Activated naive CD4-positive, alpha-beta T cell treated with Interleukin-2 at 50 U/mL for 16 hours (primary cell): ENCODE measurements around the gene PIGW.

Source experiments
- DNase-seq: peaks from one replicate; pipeline ENCODE4 v3.0.0-alpha.2; 2020

PIGW gene

DNA sequence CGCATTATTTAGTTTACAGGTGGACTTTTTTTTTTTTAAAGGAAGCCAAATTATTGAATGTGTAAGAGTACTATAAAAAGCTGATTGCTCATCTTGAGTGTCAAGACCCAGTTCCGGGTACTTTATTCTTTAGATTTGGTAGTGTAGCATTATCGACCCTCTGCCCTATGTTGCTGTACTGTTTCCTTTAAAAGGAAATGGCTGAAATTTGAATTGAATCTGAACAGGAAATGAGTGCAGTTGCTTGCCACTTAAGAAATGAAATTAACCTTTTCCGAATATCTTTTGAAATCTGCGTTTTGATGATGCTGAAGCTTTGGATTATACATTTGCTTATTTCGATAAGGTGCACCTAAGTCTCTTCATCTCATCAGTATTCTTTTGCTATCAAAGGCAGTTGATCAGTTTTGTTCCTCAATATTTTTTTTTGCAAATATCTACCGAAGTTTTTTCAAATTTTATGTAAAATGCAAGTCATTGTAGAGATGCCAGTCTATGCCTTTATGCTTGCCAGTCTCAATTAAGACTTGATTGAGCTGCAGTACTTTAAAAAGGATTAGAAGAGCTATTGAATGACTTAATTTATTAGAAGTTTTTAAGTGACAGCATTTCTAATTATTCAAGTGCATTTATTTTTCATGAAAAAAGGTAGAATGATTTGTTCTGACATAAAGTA, 11.8 kb downstream of the PIGW start:
- DNase-seq, result no peak

- DNase-seq, result no peak
Measured at GRCh38 chr17:36547776-36548175, 13.0 kb downstream of the PIGW start.

DNA sequence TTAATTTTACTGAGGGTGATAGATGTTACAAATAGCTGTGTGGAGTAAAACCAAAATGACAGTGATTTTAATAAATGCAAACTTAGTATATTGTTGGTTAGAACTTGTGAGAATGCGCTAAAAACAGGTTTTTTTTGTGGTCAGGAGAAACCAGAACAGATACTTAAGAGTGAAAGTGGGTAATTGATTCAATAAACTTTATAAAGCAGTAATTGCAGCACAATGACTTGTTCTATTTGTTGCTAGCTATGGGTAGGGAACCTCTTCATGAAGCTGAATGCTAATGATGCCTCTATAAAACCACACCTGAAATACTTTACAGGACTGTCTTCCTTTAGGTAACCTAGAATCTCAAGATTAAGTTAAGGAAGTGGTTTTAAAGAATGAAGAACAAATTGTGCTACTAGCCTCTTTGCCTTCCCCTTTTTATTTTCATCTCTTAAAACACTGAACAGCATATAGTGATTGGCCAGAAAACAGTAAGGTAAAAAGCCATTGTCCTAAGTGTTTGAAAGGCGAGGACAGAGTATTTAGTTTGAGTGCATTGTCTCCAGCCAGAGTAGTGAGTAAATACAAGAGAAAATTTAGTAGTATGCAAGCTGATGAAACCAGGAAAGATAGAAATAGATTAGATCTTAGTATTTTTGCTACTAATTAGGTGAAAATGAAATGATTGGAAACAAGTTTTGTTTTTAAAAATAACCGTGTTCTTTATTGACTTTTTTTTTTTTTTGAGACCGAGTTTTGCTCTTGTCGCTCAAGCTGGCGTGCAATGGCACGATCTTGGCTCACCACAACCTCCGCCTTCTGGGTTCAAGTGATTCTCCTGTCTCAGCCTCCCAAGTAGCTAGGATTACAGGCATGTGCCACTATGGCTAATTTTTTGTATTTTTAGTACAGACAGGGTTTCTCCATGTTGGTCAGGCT, 16.0 kb downstream of the PIGW start:
- DNase-seq, result no peak

- no peak for DNase-seq
Measured at GRCh38 chr17:36553459-36553858, 18.7 kb downstream of the PIGW start.

DNA sequence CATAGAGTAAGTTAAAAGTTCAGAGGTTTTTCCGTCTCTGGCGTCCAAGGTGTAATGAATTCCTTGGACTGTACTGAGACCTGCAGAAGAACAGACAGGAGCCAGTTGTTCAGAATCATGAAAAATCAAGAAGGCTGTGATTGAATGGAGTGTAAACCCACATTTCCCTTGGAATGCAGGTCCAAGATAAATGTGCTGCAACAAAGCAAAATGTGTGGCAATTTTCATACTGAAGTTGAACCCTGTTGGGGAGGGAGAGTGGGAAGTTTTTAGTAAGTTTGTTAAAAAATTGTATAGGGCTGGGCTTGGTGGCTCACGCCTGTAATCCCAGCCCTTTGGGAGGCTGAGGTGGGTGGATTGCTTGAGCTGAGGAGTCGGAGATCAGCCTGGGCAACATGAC, 31.3 kb downstream of the PIGW start:
- no peak for DNase-seq

GRCh38 chr17:36575028-36575427, 40.2 kb downstream of the PIGW start:
- DNase-seq, result no peak

- DNase-seq, result no peak
Measured at GRCh38 chr17:36576793-36577192, 42.0 kb downstream of the PIGW start.

DNA sequence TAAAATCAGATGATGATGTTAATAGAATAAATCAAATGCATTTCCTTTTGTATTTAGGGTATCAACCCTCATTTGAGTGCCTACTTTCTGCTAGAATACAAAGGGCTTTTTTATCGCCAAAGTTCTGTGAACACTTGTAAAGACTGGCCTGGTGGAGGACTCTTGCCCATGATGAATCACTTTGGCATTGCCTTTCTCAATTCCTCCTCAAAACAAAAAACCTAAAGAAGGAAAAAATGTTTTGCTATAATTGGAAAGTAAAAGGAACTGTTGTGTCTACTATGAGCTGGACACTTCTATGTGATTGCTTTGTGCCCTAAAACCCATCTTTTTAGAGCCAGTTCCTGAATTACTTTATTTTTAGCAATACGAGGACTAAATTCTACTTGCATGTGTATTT, 43.9 kb downstream of the PIGW start:
- no peak for DNase-seq

DNA sequence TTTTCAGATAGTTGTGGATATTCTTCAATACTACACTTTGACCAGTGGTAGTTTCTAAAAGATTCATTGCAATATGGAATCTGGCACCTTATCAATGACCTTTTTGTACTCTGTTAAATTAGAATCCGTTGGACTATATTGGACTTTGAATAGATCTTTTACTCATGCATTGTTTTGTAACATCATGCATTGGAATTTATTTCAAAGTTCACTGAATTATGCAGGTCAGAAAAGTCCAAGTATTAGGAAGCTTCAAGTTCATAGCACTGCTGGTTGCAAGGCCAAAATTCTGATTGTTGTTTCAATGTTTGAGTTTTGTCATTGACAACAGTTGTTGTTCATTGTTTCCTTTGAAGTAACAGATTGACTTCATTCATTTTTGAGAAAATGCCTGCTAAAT, 49.0 kb downstream of the PIGW start:
- no peak for DNase-seq

GRCh38 chr17:36586138-36586537, 51.4 kb downstream of the PIGW start:
- no peak for DNase-seq
